H9 (cell line): ENCODE results near the gene KCNMA1. TPM values are rescaled to one million over a fixed set of nuclear protein-coding genes. Genes with fewer than 3 reads are reported as not detected.

ENCODE experiments used
- DNase-seq: peaks from one replicate; pipeline ENCODE4 v3.0.0-alpha.2; 2017
- H2AFZ ChIP-seq: one replicate; pipeline ENCODE4 v1.6.1; 2013; ENCODE audit warnings: mild to moderate bottlenecking, low read length, control low read depth, moderate library complexity
- H2AK5ac ChIP-seq: 2 replicates; pipeline ENCODE4 v1.6.1; 2013; ENCODE audit warnings: low read length, control low read depth, mixed read lengths; ENCODE audit not compliant: insufficient read length
- H2BK120ac ChIP-seq: one replicate; pipeline ENCODE4 v1.6.1; 2013; ENCODE audit warnings: low read depth, mild to moderate bottlenecking, low read length, control low read depth, inconsistent platforms; ENCODE audit not compliant: poor library complexity, severe bottlenecking
- H2BK12ac ChIP-seq: 2 replicates; pipeline ENCODE4 v1.6.1; 2013; ENCODE audit warnings: low read length, control low read depth, mixed read lengths, low read depth; ENCODE audit not compliant: insufficient read length
- H2BK15ac ChIP-seq: 2 replicates; pipeline ENCODE4 v1.6.1; 2013; ENCODE audit warnings: low read depth, low read length, control low read depth
- H2BK20ac ChIP-seq: one replicate; pipeline ENCODE4 v1.6.1; 2013; ENCODE audit warnings: low read depth, mild to moderate bottlenecking, low read length, control low read depth, inconsistent platforms; ENCODE audit not compliant: poor library complexity, severe bottlenecking
- H2BK5ac ChIP-seq: 2 replicates; pipeline ENCODE4 v1.6.1; 2013; ENCODE audit warnings: low read length, control low read depth, mixed read lengths; ENCODE audit not compliant: insufficient read length
- H3K14ac ChIP-seq: 2 replicates; pipeline ENCODE4 v1.6.1; 2013; ENCODE audit warnings: low read length, control low read depth; ENCODE audit not compliant: insufficient read depth
- H3K18ac ChIP-seq: 2 replicates; pipeline ENCODE4 v1.6.1; 2013; ENCODE audit warnings: low read depth, mild to moderate bottlenecking, mixed read lengths, low read length, control low read depth; ENCODE audit not compliant: insufficient read length
- H3K23ac ChIP-seq: 2 replicates; pipeline ENCODE4 v1.6.1; 2013; ENCODE audit warnings: low read length, control low read depth, mixed read lengths, low read depth; ENCODE audit not compliant: insufficient read length
- H3K23me2 ChIP-seq: 2 replicates; pipeline ENCODE4 v1.6.1; 2013; ENCODE audit warnings: low read depth, mild to moderate bottlenecking, mixed read lengths, low read length, control low read depth; ENCODE audit not compliant: insufficient read length, poor library complexity, severe bottlenecking
- H3K27ac ChIP-seq: 2 replicates; pipeline ENCODE4 v1.5.1; 2013; ENCODE audit warnings: low read length, control low read depth, mixed read lengths, low read depth; ENCODE audit not compliant: insufficient read length
- H3K27me3 ChIP-seq: 2 replicates; pipeline ENCODE4 v1.6.1; 2013; ENCODE audit warnings: low read length, control low read depth, inconsistent platforms; ENCODE audit not compliant: insufficient read depth
- H3K4ac ChIP-seq: 2 replicates; pipeline ENCODE4 v1.6.1; 2013; ENCODE audit warnings: low read depth, mild to moderate bottlenecking, control low read depth, inconsistent platforms, low read length, moderate library complexity
- H3K4me1 ChIP-seq: 2 replicates; pipeline ENCODE4 v1.6.1; 2013; ENCODE audit warnings: low read length, control low read depth, inconsistent platforms; ENCODE audit not compliant: insufficient read depth
- H3K4me2 ChIP-seq: 2 replicates; pipeline ENCODE4 v1.6.1; 2013; ENCODE audit warnings: low read length, control low read depth, mixed read lengths; ENCODE audit not compliant: insufficient read length, insufficient read depth
- H3K56ac ChIP-seq: 2 replicates; pipeline ENCODE4 v1.6.1; 2013; ENCODE audit warnings: low read depth, mild to moderate bottlenecking, mixed read lengths, low read length, control low read depth; ENCODE audit not compliant: insufficient read length
- H3K79me1 ChIP-seq: 2 replicates; pipeline ENCODE4 v1.6.1; 2013; ENCODE audit warnings: low read depth, mild to moderate bottlenecking, moderate library complexity, low read length, control low read depth, inconsistent platforms; ENCODE audit not compliant: insufficient read depth, poor library complexity, severe bottlenecking
- H3K79me2 ChIP-seq: 2 replicates; pipeline ENCODE4 v1.6.1; 2013; ENCODE audit warnings: low read length, control low read depth, inconsistent platforms; ENCODE audit not compliant: insufficient read depth
- H3K9ac ChIP-seq: 2 replicates; pipeline ENCODE4 v1.6.1; 2013; ENCODE audit warnings: low read length, control low read depth, mixed read lengths; ENCODE audit not compliant: insufficient read length; ENCODE audit errors: extremely low read depth
- H3K9me3 ChIP-seq: one replicate; pipeline ENCODE4 v1.6.1; 2013; ENCODE audit warnings: low read depth, low read length, inconsistent platforms; ENCODE audit not compliant: control insufficient read depth
- H3T11ph ChIP-seq: one replicate; pipeline ENCODE4 v1.6.1; 2013; ENCODE audit warnings: mild to moderate bottlenecking, low read length, control low read depth, inconsistent platforms
- H4K20me1 ChIP-seq: one replicate; pipeline ENCODE4 v1.6.1; 2013; ENCODE audit not compliant: control insufficient read depth, insufficient read length, insufficient read depth
- H4K5ac ChIP-seq: 2 replicates; pipeline ENCODE4 v1.6.1; 2013; ENCODE audit warnings: low read depth, mild to moderate bottlenecking, mixed read lengths, low read length, control low read depth; ENCODE audit not compliant: insufficient read length
- H4K8ac ChIP-seq: replicated peaks from 2 replicates; pipeline ENCODE4 v1.6.1; 2013; ENCODE audit warnings: low read length, control low read depth, mixed read lengths, low read depth; ENCODE audit not compliant: insufficient read length
- H4K91ac ChIP-seq: 2 replicates; pipeline ENCODE4 v1.6.1; 2013; ENCODE audit warnings: low read depth, mild to moderate bottlenecking, moderate library complexity, mixed read lengths, low read length, control low read depth; ENCODE audit not compliant: insufficient read length
- H3K27ac Mint-ChIP-seq, 3 experiments: 2 replicates in 2 of 3; 3 replicates in 1 of 3; pipeline ENCODE4 v1.8.0; 2020 to 2021; ENCODE audit warnings: mixed read lengths in 3 of 3, mild to moderate bottlenecking in 1 of 3, moderate library complexity in 1 of 3
- H3K27me3 Mint-ChIP-seq: 2 replicates; pipeline ENCODE4 v1.8.0; 2021; ENCODE audit warnings: low read depth, mild to moderate bottlenecking, moderate library complexity, mixed read lengths
- H3K36me3 Mint-ChIP-seq, 3 experiments: 2 replicates in 2 of 3; 3 replicates in 1 of 3; pipeline ENCODE4 v1.8.0; 2020 to 2021; ENCODE audit warnings: low read depth in 3 of 3, mixed read lengths in 3 of 3; ENCODE audit not compliant: insufficient read depth in 1 of 3
- H3K4me1 Mint-ChIP-seq, 2 experiments: 2 replicates each; pipeline ENCODE4 v1.8.0; 2020; ENCODE audit warnings: mixed read lengths in 2 of 2
- H3K4me3 Mint-ChIP-seq, 2 experiments: 2 replicates in 1 of 2; 3 replicates in 1 of 2; pipeline ENCODE4 v1.8.0; 2020 to 2021; ENCODE audit warnings: mild to moderate bottlenecking in 2 of 2, mixed read lengths in 2 of 2, moderate library complexity in 1 of 2
- H3K9me3 Mint-ChIP-seq, 2 experiments: 2 replicates in 1 of 2; 3 replicates in 1 of 2; pipeline ENCODE4 v1.8.0; 2020; ENCODE audit warnings: mild to moderate bottlenecking in 2 of 2, mixed read lengths in 2 of 2, moderate library complexity in 1 of 2
- WGBS: extraction: QIAGEN DNeasy Blood & Tissue Kit; methylation state at CpG from one replicate; pipeline ENCODE4 v1.1.7; 2013; ENCODE audit warnings: missing lambda C conversion rate, low lambda C conversion rate, mixed read lengths; ENCODE audit not compliant: insufficient read length; ENCODE audit errors: extremely low coverage; 5-methylcytosine and 5-hydroxymethylcytosine counted together
- total RNA-seq: library from RNA; stranded (reverse); gene quantifications from 2 replicates; pipeline ENCODE4 v1.2.1, GENCODE V29; 2021
- TF ChIP-seq, protein P1 (sequence below): fragments of 200-600 bp; sonication (generic); conservative IDR thresholded peaks from 3 replicates; pipeline ENCODE4 v1.8.0; 2021; ENCODE audit warnings: antibody characterized with exemption, mild to moderate bottlenecking

The KCNMA1 gene
- total RNA-seq, 1 experiment from 2014 or later = 2.0 TPM

DNA sequence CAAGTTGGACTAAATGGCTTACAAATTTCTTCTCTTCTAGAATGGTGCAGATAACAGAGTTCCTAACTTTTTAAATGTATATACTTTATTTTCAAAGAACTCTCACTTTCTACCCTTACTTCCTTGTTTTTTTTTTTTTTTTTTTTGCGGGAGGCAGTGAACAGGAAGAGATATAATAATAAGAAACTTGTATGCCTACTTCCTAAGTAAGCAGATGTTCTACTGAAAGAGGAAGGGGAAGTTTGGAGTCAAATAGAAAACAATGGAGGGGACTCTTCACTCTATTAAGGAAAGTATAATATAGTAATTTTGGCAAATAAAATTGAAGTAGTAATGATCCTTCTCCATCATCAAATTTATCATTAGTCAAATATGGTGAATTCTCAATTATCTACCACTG, 754.0 kb downstream of the KCNMA1 start:
- Histone ChIP-seq H2BK12ac (no peak overlapping the region), H3K4ac (no peak overlapping the region), H4K20me1 (no peaks in the 10 kb centered on the region), H4K8ac (no peak overlapping the region), H3K27me3 (no peaks in the 10 kb centered on the region), H2BK20ac (no peak overlapping the region), H3K4me1 (no peaks in the 10 kb centered on the region), H3K14ac (no peak overlapping the region), H4K5ac (no peak overlapping the region), H2BK5ac (no peak overlapping the region), H3K79me1 (no peaks in the 10 kb centered on the region), H3K9ac (no peak overlapping the region), H2AK5ac (no peak overlapping the region), H3K9me3 (no peaks in the 10 kb centered on the region), H3K79me2 (no peaks in the 10 kb centered on the region), H3K23ac (no peak overlapping the region), H3K4me2 (no peak overlapping the region), H2BK15ac (no peak overlapping the region), H3T11ph (no peak overlapping the region), H3K18ac (no peak overlapping the region), H3K56ac (no peak overlapping the region), H3K27ac (no peak overlapping the region), H2BK120ac (no peak overlapping the region), H3K23me2 (no peaks in the 10 kb centered on the region), H2AFZ (no peak overlapping the region), H4K91ac (no peak overlapping the region)
- Mint-ChIP-seq H3K4me1 (peaks cover 12 to 20% of the 10 kb centered on the region in 2 experiments), H3K4me3 (no peak overlapping the region), H3K36me3 (no peaks in the 10 kb centered on the region), H3K9me3 (no peaks in the 10 kb centered on the region), H3K27ac (no peak overlapping the region), H3K27me3 (no peaks in the 10 kb centered on the region)
- TF ChIP-seq, protein P1, sequence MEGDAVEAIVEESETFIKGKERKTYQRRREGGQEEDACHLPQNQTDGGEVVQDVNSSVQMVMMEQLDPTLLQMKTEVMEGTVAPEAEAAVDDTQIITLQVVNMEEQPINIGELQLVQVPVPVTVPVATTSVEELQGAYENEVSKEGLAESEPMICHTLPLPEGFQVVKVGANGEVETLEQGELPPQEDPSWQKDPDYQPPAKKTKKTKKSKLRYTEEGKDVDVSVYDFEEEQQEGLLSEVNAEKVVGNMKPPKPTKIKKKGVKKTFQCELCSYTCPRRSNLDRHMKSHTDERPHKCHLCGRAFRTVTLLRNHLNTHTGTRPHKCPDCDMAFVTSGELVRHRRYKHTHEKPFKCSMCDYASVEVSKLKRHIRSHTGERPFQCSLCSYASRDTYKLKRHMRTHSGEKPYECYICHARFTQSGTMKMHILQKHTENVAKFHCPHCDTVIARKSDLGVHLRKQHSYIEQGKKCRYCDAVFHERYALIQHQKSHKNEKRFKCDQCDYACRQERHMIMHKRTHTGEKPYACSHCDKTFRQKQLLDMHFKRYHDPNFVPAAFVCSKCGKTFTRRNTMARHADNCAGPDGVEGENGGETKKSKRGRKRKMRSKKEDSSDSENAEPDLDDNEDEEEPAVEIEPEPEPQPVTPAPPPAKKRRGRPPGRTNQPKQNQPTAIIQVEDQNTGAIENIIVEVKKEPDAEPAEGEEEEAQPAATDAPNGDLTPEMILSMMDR = no peak
- WGBS = no CpG with 5 or more reads among the region's 1 CpG
- DNase-seq = no peak
